Iris pigment epithelial cell (primary cell): ENCODE data around the gene RPS13.
"Not testable (repeated sequence)": the region's sequence is repeated elsewhere in the genome, so short reads cannot be mapped to it uniquely, and the experiment has no call there.

Experiments
- DNase-seq: peaks from one replicate; pipeline ENCODE4 v3.0.0-alpha.2; 2011; ENCODE audit warnings: low read depth

The RPS13 gene

GRCh38 chr11:17036666-17037658 is 40.5 kb downstream of the RPS13 start:
- no peak for DNase-seq

- DNase-seq: not testable (repeated sequence)
Measured at GRCh38 chr11:17034027-17034426, 43.4 kb downstream of the RPS13 start.

- DNase-seq: no peak
Measured at GRCh38 chr11:17026487-17027082, 50.9 kb downstream of the RPS13 start.

GRCh38 chr11:17024924-17025323 is 52.5 kb downstream of the RPS13 start:
- no peak for DNase-seq
